K562 (cell line): ENCODE results near the gene CHST12. TPM values are rescaled to one million over a fixed set of nuclear protein-coding genes. Genes with fewer than 3 reads are reported as not detected.

Experiments used
- ATAC-seq: fragments of 200-7000 bp; cut with Tn5 transposase; 3 replicates; pipeline ENCODE4 v1.9.1; 2020; ENCODE audit warnings: moderate library complexity
- BruUV-seq: library from RNA; stranded (reverse); fragments of 400-500 nt; replicated peaks from 2 replicates; lab custom pipeline; 2021; lab: Mats Ljungman, UMichigan
- CTCF ChIA-PET: fragments of 300-600 bp; formaldehyde crosslinking; extraction: SDS; loops from one replicate; lab custom pipeline; 2021; ENCODE audit warnings: low intra/inter-chr PET ratio; lab: Yijun Ruan, JAX
- POLR2A ChIA-PET: fragments of 300-600, 350-650 bp; sonication (Branson Sonifier 250); formaldehyde crosslinking; extraction: SDS; loops from one replicate; lab custom pipeline; 2021; ENCODE audit warnings: antibody characterized with exemption, inconsistent platforms; lab: Yijun Ruan, JAX
- DNase-seq, 4 experiments: peaks; one replicate each; pipeline versions ENCODE4 v3.0.0 to v3.0.0-alpha.2; 2011 to 2018; ENCODE audit warnings: low spot score in 3 of 4, mixed read lengths in 3 of 4; ENCODE audit errors: extremely low read depth in 1 of 4
- FAIRE-seq: peaks from 2 replicates; lab custom pipeline; 2011; peaks lifted over from hg19 to GRCh38; lab: Jason Lieb, UNC
- H2AFZ ChIP-seq: 2 replicates; pipeline ENCODE4 v1.6.0; 2011; ENCODE audit warnings: low read depth, low read length, control low read depth, inconsistent platforms
- H3K27ac ChIP-seq: fragments of 200-600 bp; 3 replicates; pipeline ENCODE4 v1.8.0; 2011; ENCODE audit warnings: low read depth, mild to moderate bottlenecking, control low read depth, inconsistent platforms, low read length, moderate library complexity, mixed read lengths; ENCODE audit errors: extremely low read depth
- H3K27me3 ChIP-seq, 2 experiments: fragments of 300-600 bp in 1 of 2; 2 replicates in 1 of 2; 3 replicates in 1 of 2; pipeline versions ENCODE4 v1.6.0 to v1.8.0; 2011; ENCODE audit warnings: inconsistent platforms in 2 of 2, low read length in 2 of 2, mild to moderate bottlenecking in 1 of 2, mixed read lengths in 1 of 2, moderate library complexity in 1 of 2; ENCODE audit not compliant: control insufficient read depth in 2 of 2, insufficient read depth in 2 of 2
- H3K36me3 ChIP-seq: fragments of 300-600 bp; 3 replicates; pipeline ENCODE4 v1.8.0; 2011; ENCODE audit warnings: mild to moderate bottlenecking, low read length, inconsistent platforms; ENCODE audit not compliant: control insufficient read depth, insufficient read depth
- H3K4me1 ChIP-seq, 2 experiments: fragments of 200-600 bp in 1 of 2; replicated peaks in 1 of 2; 2 replicates in 1 of 2; 3 replicates in 1 of 2; pipeline versions ENCODE4 v1.5.1 to v1.8.0; 2011; ENCODE audit warnings: inconsistent platforms in 2 of 2, low read length in 2 of 2, mild to moderate bottlenecking in 1 of 2, mixed read lengths in 1 of 2, moderate library complexity in 1 of 2; ENCODE audit not compliant: control insufficient read depth in 2 of 2, insufficient read depth in 2 of 2
- H3K4me2 ChIP-seq: 2 replicates; pipeline ENCODE4 v1.6.1; 2011; ENCODE audit warnings: low read length, control low read depth, inconsistent platforms, mixed read lengths; ENCODE audit not compliant: insufficient read depth
- H3K4me3 ChIP-seq: fragments of 200-600 bp; sonication (generic), shearing (Covaris generic); 2 replicates; pipeline ENCODE4 v1.5.1; 2016; ENCODE audit warnings: control low read depth, inconsistent platforms
- H3K79me2 ChIP-seq: fragments of 200-600 bp; 3 replicates; pipeline ENCODE4 v1.8.0; 2011; ENCODE audit warnings: low read length, inconsistent platforms; ENCODE audit not compliant: control insufficient read depth, insufficient read depth
- H3K9ac ChIP-seq, 2 experiments: 2 replicates each; pipeline versions ENCODE4 v1.6.0 to v1.6.1; 2011; ENCODE audit warnings: low read depth in 2 of 2, low read length in 2 of 2, control low read depth in 1 of 2, inconsistent platforms in 1 of 2, mild to moderate bottlenecking in 1 of 2, mixed read lengths in 1 of 2; ENCODE audit not compliant: insufficient read depth in 1 of 2
- H3K9me1 ChIP-seq: one replicate; pipeline ENCODE4 v1.6.0; 2011; ENCODE audit warnings: inconsistent platforms, mild to moderate bottlenecking, low read length, moderate library complexity; ENCODE audit not compliant: control insufficient read depth, insufficient read depth
- H3K9me3 ChIP-seq: replicated peaks from 2 replicates; pipeline ENCODE4 v1.5.1; 2011; ENCODE audit warnings: low read depth, low read length, inconsistent platforms; ENCODE audit not compliant: control insufficient read depth, insufficient read depth
- H4K20me1 ChIP-seq: replicated peaks from 2 replicates; pipeline ENCODE4 v1.6.1; 2011; ENCODE audit warnings: low read length, inconsistent platforms, mixed read lengths; ENCODE audit not compliant: control insufficient read depth, insufficient read depth
- ETV5 ChIP-seq: sonication (generic); formaldehyde crosslinking; IDR thresholded peaks from 2 replicates; pipeline ENCODE4 v1.4.0; 2020; ENCODE audit warnings: low read depth, mild to moderate bottlenecking, missing genetic modification reagents
- ZKSCAN8 ChIP-seq: fragments of 200-800 bp; sonication (Bioruptor generic); IDR thresholded peaks from 2 replicates; pipeline ENCODE4 v1.6.1; 2016; ENCODE audit warnings: missing genetic modification characterization, missing compliant biosample characterization
- ZNF24 ChIP-seq: fragments of 450-650 bp; IDR thresholded peaks from 2 replicates; pipeline ENCODE4 v1.6.1; 2016
- WGBS: fragments of 100-300 bp; shearing (Covaris generic); methylation state at CpG from one replicate; pipeline ENCODE4 v1.1.6; 2016; ENCODE audit warnings: low coverage, mixed read lengths; ENCODE audit not compliant: insufficient coverage; ENCODE audit errors: missing lambda C conversion rate; 5-methylcytosine and 5-hydroxymethylcytosine counted together
- in situ Hi-C: fragments of 300-500 bp; cut with MboI; formaldehyde crosslinking; loops from 4 replicates; pipeline ENCODE4 v1.15.0; 2018; ENCODE audit warnings: inconsistent platforms, mixed read lengths
- intact Hi-C: fragments of 100-400 bp; cut with micrococcal nuclease; formaldehyde crosslinking; loops from 2 replicates; pipeline ENCODE4 v1.14.2; 2022
- polyA plus RNA-seq, 8 experiments: library from polyadenylated mRNA; depleted of rRNA in 4 of 8; stranded (reverse) in 5 of 8; unstranded in 3 of 8; fragments of >200 nt; fragmentation: Nextera tagmentation in 2 of 8; fragmentation: Illumina TruSeq in 1 of 8; extraction: Ambion mirVana in 2 of 8; extraction: Trizol in 1 of 8; gene quantifications; 2 replicates each; pipeline versions ENCODE4 v1.2.1 to v1.2.3, GENCODE V29; 2011 to 2014; ENCODE audit warnings: inconsistent platforms in 1 of 8, missing spikeins in 1 of 8
- total RNA-seq, 7 experiments: library from RNA; depleted of rRNA in 6 of 7; stranded (reverse); fragments of >200 nt in 6 of 7; fragmentation: Illumina TruSeq in 2 of 7; extraction: Trizol in 2 of 7; gene quantifications; 2 replicates each; pipeline versions ENCODE4 v1.2.1 to v1.2.3, GENCODE V29; 2011 to 2021; ENCODE audit warnings: low replicate concordance in 1 of 7
- TF ChIP-seq, protein P1 (sequence below), 2 experiments: fragments of 450-650 bp in 1 of 2; sonication (generic) in 1 of 2; formaldehyde crosslinking in 1 of 2; IDR thresholded peaks; 2 replicates each; pipeline versions ENCODE4 v1.7.1 to v1.9.0; 2016 to 2022; ENCODE audit warnings: inconsistent platforms in 1 of 2, mild to moderate bottlenecking in 1 of 2, missing genetic modification reagents in 1 of 2

CHST12 gene
- total and polyA plus RNA-seq, 9 of the 15 experiments (the other 6 are each of a cell fraction or from before 2014, with no cell fraction given): 0.18 to 19.8 (median 3.6) TPM

DNA sequence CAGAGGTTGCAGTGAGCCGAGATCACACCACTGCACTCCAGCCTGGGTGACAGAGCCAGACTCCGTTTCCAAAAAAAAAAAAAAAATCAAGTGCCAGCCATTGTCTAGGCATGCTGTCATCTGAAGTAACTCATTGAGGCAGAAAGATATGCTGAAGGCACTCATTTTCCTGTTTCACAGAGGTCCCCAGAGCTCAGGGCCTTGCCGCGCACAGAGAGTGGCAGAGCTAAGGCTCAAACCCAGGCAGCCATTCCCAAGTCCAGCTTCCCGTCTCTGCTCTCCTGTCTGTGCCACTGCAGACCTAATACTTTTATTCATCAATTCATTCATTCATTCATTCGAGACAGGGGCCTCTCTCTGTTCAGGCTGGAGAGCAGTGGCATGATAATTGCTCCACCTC is 69.3 kb downstream of the CHST12 start:
- Histone ChIP-seq H3K9me1 (no peaks in the 10 kb centered on the region), H3K27ac (no peak overlapping the region), H3K36me3 (no peaks in the 10 kb centered on the region), H3K9me3 (no peaks in the 10 kb centered on the region), H4K20me1 (peaks cover 11% of the 10 kb centered on the region; the same call in 1 of the 2 replicates), H3K4me2 (no peak overlapping the region), H3K27me3 (peaks cover 0 to 24% of the 10 kb centered on the region in 2 experiments; a peak in 3 of 5 replicates), H3K9ac (no peak overlapping the region), H3K4me1 (peaks cover 0 to 53% of the 10 kb centered on the region in 2 experiments; a peak in 2 of 5 replicates), H3K4me3 (no peak overlapping the region), H2AFZ (no peak overlapping the region), H3K79me2 (no peaks in the 10 kb centered on the region)
- BruUV-seq: no TSS peak
- in situ Hi-C loops: no loop called here
- CTCF ChIA-PET: no interaction called here
- POLR2A ChIA-PET: no interaction called here
- intact Hi-C loops: loop anchor here (10.0 kb wide), 1 partner anchor 192 kb away; no protein-coding TSS in a partner anchor
- no peak for DNase-seq
- no peak for FAIRE-seq
- no peak for TF ChIP-seq ETV5 (CRISPR knock-in tag)
- TF ChIP-seq ZNF24: peak; percentile 68
- ATAC-seq: no peak
- WGBS: 35% methylated on average over 4 of the region's 6 CpGs

GRCh38 chr7:2473496-2474180 is 70.2 kb downstream of the CHST12 start:
- WGBS: 22% methylated on average over 11 of the region's 12 CpGs
- no TSS peak for BruUV-seq
- no peaks in the 10 kb centered on the region for H3K9me1 ChIP-seq
- in situ Hi-C loops: no loop called here
- H3K4me3 ChIP-seq: no peak overlapping the region
- no peak overlapping the region for H3K4me2 ChIP-seq
- H3K79me2 ChIP-seq: no peaks in the 10 kb centered on the region
- no peak overlapping the region for H3K9ac ChIP-seq
- POLR2A ChIA-PET: interaction anchor here (0.6 kb wide), 1 partner anchor 118 kb away, joined by 3 read pairs; no protein-coding TSS in a partner anchor
- no peak overlapping the region for H3K27ac ChIP-seq
- DNase-seq (no peak), FAIRE-seq (no peak), ATAC-seq (no peak)
- no peak overlapping the region for H2AFZ ChIP-seq
- peaks cover 14% of the 10 kb centered on the region; the same call in 1 of the 2 replicates for H4K20me1 ChIP-seq
- CTCF ChIA-PET: no interaction called here
- H3K4me1 ChIP-seq: peaks cover 0 to 57% of the 10 kb centered on the region in 2 experiments; a peak in 3 of 5 replicates
- H3K9me3 ChIP-seq: no peaks in the 10 kb centered on the region
- no peaks in the 10 kb centered on the region for H3K36me3 ChIP-seq
- intact Hi-C loops: loop anchor here (10.0 kb wide), 1 partner anchor 191 kb away; no protein-coding TSS in a partner anchor
- peaks cover 3 to 28% of the 10 kb centered on the region in 2 experiments; a peak in 4 of 5 replicates for H3K27me3 ChIP-seq
- TF ChIP-seq, protein P1, sequence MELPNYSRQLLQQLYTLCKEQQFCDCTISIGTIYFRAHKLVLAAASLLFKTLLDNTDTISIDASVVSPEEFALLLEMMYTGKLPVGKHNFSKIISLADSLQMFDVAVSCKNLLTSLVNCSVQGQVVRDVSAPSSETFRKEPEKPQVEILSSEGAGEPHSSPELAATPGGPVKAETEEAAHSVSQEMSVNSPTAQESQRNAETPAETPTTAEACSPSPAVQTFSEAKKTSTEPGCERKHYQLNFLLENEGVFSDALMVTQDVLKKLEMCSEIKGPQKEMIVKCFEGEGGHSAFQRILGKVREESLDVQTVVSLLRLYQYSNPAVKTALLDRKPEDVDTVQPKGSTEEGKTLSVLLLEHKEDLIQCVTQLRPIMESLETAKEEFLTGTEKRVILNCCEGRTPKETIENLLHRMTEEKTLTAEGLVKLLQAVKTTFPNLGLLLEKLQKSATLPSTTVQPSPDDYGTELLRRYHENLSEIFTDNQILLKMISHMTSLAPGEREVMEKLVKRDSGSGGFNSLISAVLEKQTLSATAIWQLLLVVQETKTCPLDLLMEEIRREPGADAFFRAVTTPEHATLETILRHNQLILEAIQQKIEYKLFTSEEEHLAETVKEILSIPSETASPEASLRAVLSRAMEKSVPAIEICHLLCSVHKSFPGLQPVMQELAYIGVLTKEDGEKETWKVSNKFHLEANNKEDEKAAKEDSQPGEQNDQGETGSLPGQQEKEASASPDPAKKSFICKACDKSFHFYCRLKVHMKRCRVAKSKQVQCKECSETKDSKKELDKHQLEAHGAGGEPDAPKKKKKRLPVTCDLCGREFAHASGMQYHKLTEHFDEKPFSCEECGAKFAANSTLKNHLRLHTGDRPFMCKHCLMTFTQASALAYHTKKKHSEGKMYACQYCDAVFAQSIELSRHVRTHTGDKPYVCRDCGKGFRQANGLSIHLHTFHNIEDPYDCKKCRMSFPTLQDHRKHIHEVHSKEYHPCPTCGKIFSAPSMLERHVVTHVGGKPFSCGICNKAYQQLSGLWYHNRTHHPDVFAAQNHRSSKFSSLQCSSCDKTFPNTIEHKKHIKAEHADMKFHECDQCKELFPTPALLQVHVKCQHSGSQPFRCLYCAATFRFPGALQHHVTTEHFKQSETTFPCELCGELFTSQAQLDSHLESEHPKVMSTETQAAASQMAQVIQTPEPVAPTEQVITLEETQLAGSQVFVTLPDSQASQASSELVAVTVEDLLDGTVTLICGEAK (IDR thresholded peaks at IDR 0.05): no peak
- TF ChIP-seq, protein P1 (CRISPR knock-in tag; IDR thresholded peaks at IDR 0.05): no peak
- TF ChIP-seq ZKSCAN8 (CRISPR knock-in tag): no peak
